GM23248 (cell line): ENCODE data around the gene FRMD3.

Experiments used
- EZH2 ChIP-seq: fragments of 200-600 bp; sonication (generic); IDR thresholded peaks from 2 replicates; pipeline ENCODE4 v1.6.1; 2018; ENCODE audit warnings: antibody characterized with exemption, mild to moderate bottlenecking; ENCODE audit not compliant: insufficient read depth, poor library complexity, severe bottlenecking
- EZH2phosphoT487 ChIP-seq: fragments of 200-600 bp; sonication (generic); IDR thresholded peaks from 2 replicates; pipeline ENCODE4 v1.6.1; 2018; ENCODE audit warnings: antibody characterized with exemption, moderate library complexity, mild to moderate bottlenecking, low read depth; ENCODE audit not compliant: insufficient read depth

- TF ChIP-seq EZH2 (no peak), EZH2phosphoT487 (no peak)
Observed at GRCh38 chr9:83454076-83454475, 84.1 kb downstream of the FRMD3 start.
